Small intestine (tissue), 7 donors: Measurements from ENCODE around the gene SLC17A1. TPM values are rescaled to one million over a fixed set of nuclear protein-coding genes. Genes with fewer than 3 reads are reported as not detected.

Source experiments
- DNase-seq, 2 donors: peaks; one replicate each; pipeline versions ENCODE4 v3.0.0 to v3.0.0-alpha.2; 2013
- FAIRE-seq: peaks from 2 replicates; lab custom pipeline; 2012; peaks lifted over from hg19 to GRCh38; lab: Jason Lieb, UNC
- H3K27ac ChIP-seq, 3 donors: one replicate each; pipeline ENCODE4 v1.5.1; 2013; ENCODE audit warnings: low read length in 2 of 3, mild to moderate bottlenecking in 2 of 3, control low read depth in 1 of 3, inconsistent platforms in 1 of 3, low read depth in 1 of 3, moderate library complexity in 1 of 3
- H3K27me3 ChIP-seq, 3 donors: one replicate each; pipeline ENCODE4 v1.6.1; 2013; ENCODE audit warnings: low read length in 3 of 3, inconsistent platforms in 1 of 3; ENCODE audit not compliant: control insufficient read depth in 3 of 3, insufficient read depth in 3 of 3
- H3K36me3 ChIP-seq, 3 donors: one replicate each; pipeline ENCODE4 v1.6.1; 2013; ENCODE audit warnings: low read length in 3 of 3, inconsistent platforms in 1 of 3, low read depth in 1 of 3, mild to moderate bottlenecking in 1 of 3, moderate library complexity in 1 of 3; ENCODE audit not compliant: control insufficient read depth in 3 of 3, insufficient read depth in 2 of 3
- H3K4me1 ChIP-seq, 3 donors: one replicate each; pipeline ENCODE4 v1.6.1; 2013; ENCODE audit warnings: low read length in 2 of 3, inconsistent platforms in 1 of 3, low read depth in 1 of 3, mild to moderate bottlenecking in 1 of 3, moderate library complexity in 1 of 3; ENCODE audit not compliant: control insufficient read depth in 3 of 3, insufficient read depth in 2 of 3
- H3K4me3 ChIP-seq, 3 donors: one replicate each; pipeline ENCODE4 v1.5.1; 2013; ENCODE audit warnings: low read length in 3 of 3, control low read depth in 1 of 3, inconsistent platforms in 1 of 3, low read depth in 1 of 3, mild to moderate bottlenecking in 1 of 3, moderate library complexity in 1 of 3
- H3K9me3 ChIP-seq, 2 donors: one replicate each; pipeline ENCODE4 v1.6.1; 2013; ENCODE audit warnings: low read depth in 1 of 2, low read length in 1 of 2; ENCODE audit not compliant: control insufficient read depth in 2 of 2, insufficient read depth in 1 of 2
- WGBS, 3 donors: extraction: QIAGEN DNeasy Blood & Tissue Kit; methylation state at CpG; one replicate each; pipeline ENCODE4 v1.1.7; 2013; 5-methylcytosine and 5-hydroxymethylcytosine counted together
- polyA plus RNA-seq, 4 donors: library from polyadenylated mRNA; stranded (reverse) in 3 of 4; unstranded in 1 of 4; fragments of 200-250 nt in 3 of 4; fragments of 120-200 nt in 1 of 4; gene quantifications; one replicate each; pipeline versions ENCODE4 v1.2.1 to v1.2.3, GENCODE V29; 2013
- donor health status: healthy with polysubstance abuse.
- donor health status: control.
- donor health status: control.
- donor health status: Bipolar disorder and iron deficiency.
- donor health status: healthy.

Gene SLC17A1
- polyA plus RNA-seq, 4 donors, result 0.07 TPM; not detected in 3

GRCh38 chr6:25844518-25844917 lies 12.7 kb upstream of the SLC17A1 start:
- Histone ChIP-seq H3K27ac (no peak overlapping the region), H3K4me1 (no peaks in the 10 kb centered on the region), H3K9me3 (no peaks in the 10 kb centered on the region), H3K27me3 (no peaks in the 10 kb centered on the region), H3K36me3 (no peaks in the 10 kb centered on the region), H3K4me3 (no peak overlapping the region)
- 55 to 78% (median 78%) methylated on average over 2 of the region's 2 CpGs for WGBS, 3 donors
- FAIRE-seq (no peak), DNase-seq (no peak)

GRCh38 chr6:25842526-25842925 lies 10.7 kb upstream of the SLC17A1 start:
- H3K4me1 ChIP-seq, result no peaks in the 10 kb centered on the region
- no peaks in the 10 kb centered on the region for H3K9me3 ChIP-seq
- no peaks in the 10 kb centered on the region for H3K36me3 ChIP-seq
- 85 to 98% (median 87%) methylated on average over 1 of the region's 1 CpG for WGBS, 3 donors
- no peak for FAIRE-seq
- H3K27me3 ChIP-seq, result no peaks in the 10 kb centered on the region
- H3K27ac ChIP-seq, result no peak overlapping the region
- no peak for DNase-seq
- no peak overlapping the region for H3K4me3 ChIP-seq

GRCh38 chr6:25835442-25836283 lies 3.8 kb upstream of the SLC17A1 start:
- DNase-seq (peak; percentile 33 to 84), FAIRE-seq (no peak)
- Histone ChIP-seq H3K27ac (peak overlapping the region in 1 of 3 donors; percentile 66), H3K36me3 (no peaks in the 10 kb centered on the region), H3K4me1 (peaks cover 0 to 17% (median 3%) of the 10 kb centered on the region in 3 donors), H3K4me3 (no peak overlapping the region), H3K27me3 (no peaks in the 10 kb centered on the region), H3K9me3 (no peaks in the 10 kb centered on the region)
- WGBS, 3 donors, result 18 to 50% (median 36%) methylated on average over 8 of the region's 8 CpGs

- Histone ChIP-seq H3K36me3 (no peaks in the 10 kb centered on the region), H3K27ac (no peak overlapping the region), H3K4me3 (no peak overlapping the region), H3K27me3 (peaks cover 0 to 2% (median 0%) of the 10 kb centered on the region in 3 donors), H3K9me3 (no peaks in the 10 kb centered on the region), H3K4me1 (peaks cover 0 to 17% (median 3%) of the 10 kb centered on the region in 3 donors)
- FAIRE-seq (no peak), DNase-seq (no peak)
- WGBS, 3 donors, result 65 to 88% (median 79%) methylated on average over 1 of the region's 1 CpG
These were observed 3.1 kb upstream of the SLC17A1 start for GRCh38 chr6:25834950-25835349.

- H3K27ac ChIP-seq, result no peak overlapping the region
- no peak overlapping the region for H3K4me3 ChIP-seq
- no peaks in the 10 kb centered on the region for H3K36me3 ChIP-seq
- no peaks in the 10 kb centered on the region for H3K9me3 ChIP-seq
- peaks cover 0 to 17% (median 3%) of the 10 kb centered on the region in 3 donors for H3K4me1 ChIP-seq
- peaks cover 0 to 2% (median 0%) of the 10 kb centered on the region in 3 donors for H3K27me3 ChIP-seq
- no peak for DNase-seq
- no peak for FAIRE-seq
These were observed 1.3 kb upstream of the SLC17A1 start for GRCh38 chr6:25833136-25833535.

- Histone ChIP-seq H3K27me3 (peaks cover 0 to 3% (median 0%) of the 10 kb centered on the region in 3 donors), H3K27ac (no peak overlapping the region), H3K36me3 (no peaks in the 10 kb centered on the region), H3K4me3 (no peak overlapping the region), H3K9me3 (no peaks in the 10 kb centered on the region), H3K4me1 (peaks cover 0 to 17% (median 3%) of the 10 kb centered on the region in 3 donors)
- DNase-seq (no peak), FAIRE-seq (no peak)
- WGBS, 3 donors, result 90 to 95% (median 92%) methylated on average over 3 of the region's 3 CpGs
These were observed 818 bp upstream of the SLC17A1 start for GRCh38 chr6:25832670-25833069.

GRCh38 chr6:25832307-25832662 lies 433 bp upstream of the SLC17A1 start:
- H3K27ac ChIP-seq, result no peak overlapping the region
- no peak for FAIRE-seq

GRCh38 chr6:25830458-25830857 lies 1.4 kb downstream of the SLC17A1 start:
- Histone ChIP-seq H3K36me3 (no peaks in the 10 kb centered on the region), H3K4me1 (peaks cover 0 to 2% (median 0%) of the 10 kb centered on the region in 3 donors), H3K27me3 (peaks cover 0 to 3% (median 0%) of the 10 kb centered on the region in 3 donors), H3K9me3 (no peaks in the 10 kb centered on the region), H3K4me3 (no peak overlapping the region), H3K27ac (no peak overlapping the region)
- DNase-seq (no peak), FAIRE-seq (no peak)
- WGBS, 3 donors, result 76 to 80% (median 78%) methylated on average over 4 of the region's 4 CpGs

More at GRCh38 chr6:25832307-25832662, 433 bp upstream of the SLC17A1 start:
- Histone ChIP-seq H3K4me3 (no peak overlapping the region), H3K4me1 (peaks cover 0 to 17% (median 3%) of the 10 kb centered on the region in 3 donors), H3K36me3 (no peaks in the 10 kb centered on the region), H3K9me3 (no peaks in the 10 kb centered on the region), H3K27me3 (peaks cover 0 to 3% (median 0%) of the 10 kb centered on the region in 3 donors)
- peak in 1 of 2 donors; percentile 13 for DNase-seq
